Measurements from ENCODE around the gene QSOX1.

Gene QSOX1

DNA sequence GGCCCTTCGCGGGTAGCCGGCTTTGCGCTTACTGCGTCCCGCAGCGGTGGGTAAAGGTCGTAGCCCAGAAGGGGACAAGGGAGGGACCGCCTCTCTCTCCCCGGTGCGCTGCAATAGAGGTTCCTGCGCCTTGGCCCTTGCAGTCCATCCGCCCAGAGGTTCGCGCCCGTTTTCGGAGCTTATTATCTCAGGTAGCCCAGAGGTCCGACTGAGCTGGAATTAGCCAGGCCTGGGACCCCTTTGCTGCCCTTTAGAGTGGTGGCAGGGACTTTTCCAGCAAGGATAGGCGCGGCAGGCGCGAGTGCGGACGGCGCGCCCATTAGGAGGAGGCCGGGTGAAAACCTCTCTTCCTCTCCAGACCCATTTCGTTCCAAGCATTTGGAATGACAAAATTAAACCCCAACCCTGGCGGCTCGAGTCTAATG, 80.4 kb downstream of the QSOX1 start:
- no peak for DNase-seq (ENCODE audit: low read depth in 2 of 2)
- TF ChIP-seq, protein P1, sequence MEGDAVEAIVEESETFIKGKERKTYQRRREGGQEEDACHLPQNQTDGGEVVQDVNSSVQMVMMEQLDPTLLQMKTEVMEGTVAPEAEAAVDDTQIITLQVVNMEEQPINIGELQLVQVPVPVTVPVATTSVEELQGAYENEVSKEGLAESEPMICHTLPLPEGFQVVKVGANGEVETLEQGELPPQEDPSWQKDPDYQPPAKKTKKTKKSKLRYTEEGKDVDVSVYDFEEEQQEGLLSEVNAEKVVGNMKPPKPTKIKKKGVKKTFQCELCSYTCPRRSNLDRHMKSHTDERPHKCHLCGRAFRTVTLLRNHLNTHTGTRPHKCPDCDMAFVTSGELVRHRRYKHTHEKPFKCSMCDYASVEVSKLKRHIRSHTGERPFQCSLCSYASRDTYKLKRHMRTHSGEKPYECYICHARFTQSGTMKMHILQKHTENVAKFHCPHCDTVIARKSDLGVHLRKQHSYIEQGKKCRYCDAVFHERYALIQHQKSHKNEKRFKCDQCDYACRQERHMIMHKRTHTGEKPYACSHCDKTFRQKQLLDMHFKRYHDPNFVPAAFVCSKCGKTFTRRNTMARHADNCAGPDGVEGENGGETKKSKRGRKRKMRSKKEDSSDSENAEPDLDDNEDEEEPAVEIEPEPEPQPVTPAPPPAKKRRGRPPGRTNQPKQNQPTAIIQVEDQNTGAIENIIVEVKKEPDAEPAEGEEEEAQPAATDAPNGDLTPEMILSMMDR (IDR thresholded peaks at IDR 0.05; ENCODE audit: low read depth, low read length): no peak
- no peak overlapping the region for H3K4me3 ChIP-seq (replicated peaks in 1 of 2; ENCODE audit: low read depth in 2 of 2, low read length in 2 of 2)

DNA sequence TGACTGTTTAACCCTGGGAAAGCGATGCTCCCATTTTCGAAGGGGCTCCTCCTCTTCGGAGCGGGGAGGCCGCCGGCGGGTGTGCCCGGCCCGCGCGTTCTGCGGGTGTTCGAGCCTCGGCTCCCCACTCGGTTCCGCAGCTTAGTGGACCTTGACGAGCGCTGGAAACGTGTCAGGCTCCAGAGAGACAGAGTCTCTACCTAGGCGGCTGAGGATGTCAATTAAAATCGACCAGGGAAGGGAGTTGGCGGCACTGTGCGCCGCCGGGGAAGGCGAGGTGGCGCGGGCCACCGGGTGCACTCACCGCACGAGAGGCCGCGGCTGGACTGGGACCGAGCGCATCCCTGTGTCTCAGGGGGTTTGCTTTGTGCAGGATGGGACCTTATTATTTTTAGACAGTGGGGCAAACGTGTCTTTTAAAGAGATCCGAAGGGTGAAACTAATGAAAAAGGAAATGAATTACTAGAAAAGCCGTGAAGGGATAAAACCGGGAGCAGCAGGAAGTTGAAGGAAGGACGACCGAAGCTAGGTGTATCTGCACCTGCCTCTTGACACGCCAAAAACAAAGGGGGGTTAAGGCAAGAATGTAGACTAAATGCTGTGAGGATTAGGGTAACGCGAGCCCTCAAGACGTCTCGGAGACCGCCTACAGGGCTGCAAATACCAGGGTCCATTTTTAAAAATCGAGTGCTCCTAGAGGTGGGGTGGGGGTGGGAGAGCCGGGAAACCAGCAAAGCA, 81.0 kb downstream of the QSOX1 start:
- no peak overlapping the region for H3K4me3 ChIP-seq (replicated peaks in 1 of 2; ENCODE audit: low read depth in 2 of 2, low read length in 2 of 2)
- DNase-seq (ENCODE audit: low read depth in 2 of 2): no peak
- TF ChIP-seq, protein P1 (IDR thresholded peaks at IDR 0.05; ENCODE audit: low read depth, low read length): no peak

GRCh38 chr1:180236698-180237509, 82.2 kb downstream of the QSOX1 start:
- H3K4me3 ChIP-seq (replicated peaks in 1 of 2; ENCODE audit: low read depth in 2 of 2, low read length in 2 of 2): no peak overlapping the region
- no peak for DNase-seq (ENCODE audit: low read depth in 2 of 2)
- TF ChIP-seq, protein P1 (IDR thresholded peaks at IDR 0.05; ENCODE audit: low read depth, low read length): no peak

DNA sequence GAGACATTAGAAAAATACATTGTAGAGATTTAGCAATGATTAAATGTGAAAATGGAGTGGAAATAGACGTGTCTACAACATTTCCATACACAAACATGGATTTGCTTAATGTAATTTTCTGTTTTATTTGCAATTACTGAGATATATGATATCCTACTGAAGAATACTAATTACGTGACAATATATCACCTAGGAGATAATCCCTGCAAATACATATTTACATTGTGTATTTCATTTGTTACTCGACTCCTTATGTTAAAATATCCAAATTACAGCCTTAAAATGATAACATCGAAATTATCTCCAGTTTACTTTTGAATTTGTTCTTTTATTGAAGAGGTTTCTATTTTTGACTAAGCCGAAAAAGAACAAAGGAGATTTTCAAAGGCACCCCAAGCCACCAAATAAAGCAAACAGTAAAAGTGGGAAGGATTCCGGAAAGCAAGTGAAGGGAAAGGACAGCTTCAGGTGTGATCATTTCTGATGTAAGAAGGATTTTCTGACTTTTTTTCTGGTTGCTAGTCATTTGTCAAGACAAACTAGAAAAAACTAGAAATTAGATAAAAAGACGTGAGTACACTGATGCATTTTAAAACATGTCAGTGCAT, 83.3 kb downstream of the QSOX1 start:
- no peak for DNase-seq (ENCODE audit: low read depth in 2 of 2)
- TF ChIP-seq, protein P1 (IDR thresholded peaks at IDR 0.05; ENCODE audit: low read depth, low read length): no peak
- no peak overlapping the region for H3K4me3 ChIP-seq (replicated peaks in 1 of 2; ENCODE audit: low read depth in 2 of 2, low read length in 2 of 2)

DNA sequence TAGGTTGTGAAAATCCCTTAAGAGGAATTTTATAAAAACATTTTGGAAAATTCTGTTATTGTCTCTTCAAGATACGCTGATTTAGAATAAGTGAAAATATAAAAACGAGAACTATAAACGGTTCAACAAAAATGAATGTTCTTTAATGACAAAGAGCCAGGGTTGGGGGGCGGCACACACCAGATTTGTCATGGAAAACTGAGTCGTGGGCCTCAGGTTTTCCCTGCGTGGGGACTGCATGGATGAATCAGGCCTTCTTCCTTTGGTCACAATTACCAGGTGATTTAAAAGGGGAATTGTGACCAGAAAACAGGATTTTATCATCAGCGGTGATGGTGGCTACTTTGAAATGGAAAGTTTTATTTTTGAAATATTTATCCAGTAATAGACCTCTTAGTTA, 84.0 kb downstream of the QSOX1 start:
- TF ChIP-seq, protein P1 (IDR thresholded peaks at IDR 0.05; ENCODE audit: low read depth, low read length): no peak
- no peak overlapping the region for H3K4me3 ChIP-seq (replicated peaks in 1 of 2; ENCODE audit: low read depth in 2 of 2, low read length in 2 of 2)
- no peak for DNase-seq (ENCODE audit: low read depth in 2 of 2)

- H3K4me3 ChIP-seq (replicated peaks in 1 of 2; ENCODE audit: low read depth in 2 of 2, low read length in 2 of 2): no peak overlapping the region
Observed at GRCh38 chr1:180239145-180240096, 84.8 kb downstream of the QSOX1 start.

More at GRCh38 chr1:180239145-180240096, 84.8 kb downstream of the QSOX1 start:
- TF ChIP-seq, protein P1 (IDR thresholded peaks at IDR 0.05; ENCODE audit: low read depth, low read length): no peak
- no peak for DNase-seq (ENCODE audit: low read depth in 2 of 2)
